Activated CD8-positive, alpha-beta memory T cell treated with anti-CD3 and anti-CD28 coated beads, Interleukin-2, amount 10 ng/mL, durations not matched to agents 7 days and 5 days (primary cell): ENCODE results near the gene TBC1D1. TPM values are rescaled to one million over a fixed set of nuclear protein-coding genes. Genes with fewer than 3 reads are reported as not detected.

ENCODE experiments used
- ATAC-seq: fragments of 150-1000 bp; cut with Tn5 transposase; one replicate; pipeline ENCODE4 v1.10.0; 2021; ENCODE audit warnings: moderate library complexity
- CTCF ChIA-PET: fragments of 350-600 bp; sonication (Branson Sonifier 250); formaldehyde crosslinking; loops from one replicate; lab custom pipeline; 2021; ENCODE audit warnings: antibody characterized with exemption; lab: Charles Lee
- DNase-seq: peaks from one replicate; pipeline ENCODE4 v3.0.0-alpha.2; 2020
- H3K27ac Mint-ChIP-seq: one replicate; pipeline ENCODE4 v1.8.0; 2021; ENCODE audit warnings: mild to moderate bottlenecking, mixed read lengths
- H3K27me3 Mint-ChIP-seq: one replicate; pipeline ENCODE4 v1.8.0; 2021; ENCODE audit warnings: mixed read lengths
- H3K36me3 Mint-ChIP-seq: one replicate; pipeline ENCODE4 v1.8.0; 2021; ENCODE audit warnings: mild to moderate bottlenecking, mixed read lengths
- H3K4me1 Mint-ChIP-seq: one replicate; pipeline ENCODE4 v1.8.0; 2021; ENCODE audit warnings: mixed read lengths
- H3K4me3 Mint-ChIP-seq: one replicate; pipeline ENCODE4 v1.8.0; 2021; ENCODE audit warnings: mild to moderate bottlenecking, moderate library complexity, mixed read lengths
- H3K9me3 Mint-ChIP-seq: one replicate; pipeline ENCODE4 v1.8.0; 2022; ENCODE audit warnings: low read depth, mixed read lengths
- total RNA-seq, 2 experiments: library from RNA; stranded (reverse); gene quantifications; one replicate each; pipeline ENCODE4 v1.2.3, GENCODE V29; 2021

The TBC1D1 gene
- total RNA-seq, 2 experiments from 2014 or later = 62.9 to 72.2 TPM

DNA sequence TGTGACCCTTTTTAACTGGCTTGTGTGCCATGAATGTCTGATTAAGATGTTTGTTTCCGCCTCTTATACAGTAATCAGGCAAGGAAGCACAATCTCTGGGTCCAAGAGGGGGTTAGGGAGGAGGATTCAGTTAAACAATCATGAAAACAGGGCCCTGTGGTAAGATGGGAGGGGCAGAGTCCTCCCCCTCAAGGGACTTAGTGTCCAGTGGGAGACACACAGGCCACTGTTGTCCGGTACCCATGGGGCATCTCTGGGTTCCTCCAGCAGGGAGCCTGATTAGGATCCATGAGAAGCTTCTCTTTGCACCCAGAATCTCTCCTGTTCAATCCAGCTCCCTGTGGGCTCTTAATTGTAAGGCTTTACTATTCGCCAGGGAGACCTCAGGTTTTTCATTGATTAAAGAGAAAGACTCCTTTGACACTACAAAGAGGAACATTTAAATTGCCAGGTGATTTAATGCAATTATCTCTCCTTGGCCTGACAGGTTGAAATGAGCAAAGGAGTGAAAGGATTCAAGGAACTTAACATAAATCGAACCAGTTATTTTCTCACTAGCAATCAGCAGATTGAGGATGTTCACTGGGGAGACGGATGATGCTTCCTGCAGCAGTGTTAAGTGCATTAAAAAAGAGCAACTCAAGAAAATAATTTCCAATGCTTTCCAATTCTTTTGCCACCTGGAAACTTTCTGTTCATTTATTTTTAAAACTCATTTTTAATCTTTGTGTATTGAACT is 294.7 kb downstream of the TBC1D1 start:
- ATAC-seq (no peak), DNase-seq (no peak)
- H3K4me3 Mint-ChIP-seq = no peak overlapping the region
- no peaks in the 10 kb centered on the region for H3K36me3 Mint-ChIP-seq
- H3K9me3 Mint-ChIP-seq = no peaks in the 10 kb centered on the region
- no peaks in the 10 kb centered on the region for H3K4me1 Mint-ChIP-seq
- H3K27me3 Mint-ChIP-seq = peaks cover 26% of the 10 kb centered on the region
- CTCF ChIA-PET = interaction anchor here (2.0 kb wide), 1 partner anchor 546 kb away, joined by 5 read pairs; no protein-coding TSS in a partner anchor
- no peak overlapping the region for H3K27ac Mint-ChIP-seq

DNA sequence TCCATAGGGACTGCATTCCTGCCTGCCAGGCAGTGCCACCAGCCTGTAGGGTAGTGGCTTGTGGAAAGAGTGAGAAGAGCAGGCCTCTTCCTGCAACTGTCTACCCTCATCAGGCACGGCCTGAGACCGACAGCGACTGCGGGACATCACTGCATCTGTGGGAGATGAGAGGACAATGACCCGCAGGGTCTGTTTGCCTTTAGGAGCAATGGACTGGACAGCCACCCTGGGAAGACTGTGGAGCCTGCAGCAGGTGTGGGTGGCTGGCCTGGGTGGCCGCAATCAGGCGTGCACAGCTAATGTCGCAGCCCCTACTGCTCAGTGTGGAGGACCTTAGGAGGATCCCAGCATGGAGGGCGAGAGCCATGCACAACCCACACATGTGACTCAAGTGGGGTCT is 297.3 kb downstream of the TBC1D1 start:
- no peak for DNase-seq

DNA sequence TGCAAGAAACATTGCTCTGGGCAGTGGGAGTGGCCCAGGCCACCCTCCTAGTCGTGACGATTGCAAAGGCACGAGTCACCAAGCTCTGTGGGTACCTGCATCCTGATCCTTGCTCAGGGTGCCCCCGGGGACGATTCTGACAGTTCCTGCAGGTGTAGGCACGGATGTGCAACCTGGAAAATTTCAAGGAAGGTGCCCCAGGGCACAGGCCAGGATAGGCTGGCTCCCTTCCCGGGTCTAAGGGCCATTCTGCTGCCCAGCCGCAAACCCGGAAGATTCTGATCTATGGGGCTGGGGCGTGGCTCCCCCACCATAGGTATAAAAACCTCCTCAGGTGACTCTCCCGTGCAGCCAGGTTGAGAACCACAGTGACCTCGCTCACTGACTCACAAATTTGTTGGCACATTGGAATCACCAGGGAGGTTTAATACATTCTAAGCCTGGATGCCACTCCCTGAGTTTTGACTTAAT is 297.8 kb downstream of the TBC1D1 start:
- Mint-ChIP-seq H3K27me3 (peaks cover 32% of the 10 kb centered on the region), H3K36me3 (no peaks in the 10 kb centered on the region), H3K4me1 (no peaks in the 10 kb centered on the region), H3K4me3 (no peak overlapping the region), H3K9me3 (no peaks in the 10 kb centered on the region), H3K27ac (no peak overlapping the region)
- ATAC-seq (no peak), DNase-seq (no peak)
- CTCF ChIA-PET = interaction anchor here (0.7 to 1.3 kb wide), 2 partner anchors 131 to 542 kb away, joined by 3 read pairs; no protein-coding TSS in a partner anchor

More for the DNA sequence above, 297.3 kb downstream of the TBC1D1 start:
- no peaks in the 10 kb centered on the region for H3K4me1 Mint-ChIP-seq
- H3K9me3 Mint-ChIP-seq = no peaks in the 10 kb centered on the region
- H3K4me3 Mint-ChIP-seq = no peak overlapping the region
- ATAC-seq = no peak
- no peak overlapping the region for H3K27ac Mint-ChIP-seq
- H3K27me3 Mint-ChIP-seq = peaks cover 32% of the 10 kb centered on the region
- CTCF ChIA-PET = no interaction called here
- H3K36me3 Mint-ChIP-seq = no peaks in the 10 kb centered on the region

Other genes with a start within 250 kb of the TBC1D1 start
- gene RELL1, start 204.7 kb upstream of the TBC1D1 start, total RNA-seq = 10 to 100 TPM; 35.5 to 42.3 TPM
- 10 to 100 TPM; 38.6 to 49.0 TPM for gene PGM2, start 64.4 kb upstream of the TBC1D1 start, total RNA-seq
- gene PTTG2, start 69.3 kb downstream of the TBC1D1 start, total RNA-seq = 1 to 10 TPM in 1 of 2 experiments, under 1 TPM in 1; 0.56 to 2.6 TPM